ENCODE measurements around the gene HMGCLL1.

Gene HMGCLL1

DNA sequence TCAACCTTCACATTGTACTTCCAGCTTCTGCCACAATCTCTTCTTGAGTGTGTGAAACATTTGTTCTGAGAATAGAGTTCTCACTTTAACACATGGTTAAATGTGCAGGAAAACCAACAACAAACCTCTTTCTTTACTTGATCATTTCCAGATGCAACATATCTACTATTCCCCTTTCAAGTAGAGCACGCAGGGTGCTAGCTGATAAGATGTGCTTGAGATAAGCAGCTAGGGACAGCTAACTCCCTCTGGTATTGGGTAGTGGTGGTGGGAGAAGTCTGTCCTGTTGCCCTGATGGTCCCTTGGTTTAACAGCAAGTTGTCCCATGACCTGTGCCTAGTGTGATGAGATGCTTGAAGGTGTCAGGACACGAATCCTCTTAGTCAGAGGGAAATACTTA is 15.4 kb upstream of the HMGCLL1 start:
- Histone ChIP-seq H4K20me1 (ENCODE audit: insufficient read depth, low read length, poor library complexity, severe bottlenecking) (no peaks in the 10 kb centered on the region), H3K4me2 (ENCODE audit: low read depth, low read length, poor library complexity, severe bottlenecking) (no peak overlapping the region), H3K9me3 (ENCODE audit: insufficient read depth, low read depth, low read length) (no peaks in the 10 kb centered on the region), H3K9ac (ENCODE audit: low read depth, low read length, poor library complexity, severe bottlenecking) (no peak overlapping the region), H3K9me2 (replicated peaks; ENCODE audit: low read depth, low read length) (no peaks in the 10 kb centered on the region), H3K36me3 (ENCODE audit: insufficient read depth, low read length) (no peaks in the 10 kb centered on the region), H3K4me1 (ENCODE audit: insufficient read depth, low read length, poor library complexity, severe bottlenecking) (no peaks in the 10 kb centered on the region), H2AFZ (ENCODE audit: low read length) (no peak overlapping the region), H3K4me3 (ENCODE audit: low read length, poor library complexity, severe bottlenecking) (no peak overlapping the region), H3K79me2 (ENCODE audit: insufficient read depth, low read length) (no peaks in the 10 kb centered on the region), H3K27me3 (ENCODE audit: insufficient read depth, low read length, poor library complexity, severe bottlenecking) (no peaks in the 10 kb centered on the region), H3F3A (ENCODE audit: low read depth) (no peaks in the 10 kb centered on the region)
- TF ChIP-seq EZH2phosphoT487 (IDR thresholded peaks at IDR 0.05; ENCODE audit: borderline replicate concordance): no peak
- TF ChIP-seq, protein P1, sequence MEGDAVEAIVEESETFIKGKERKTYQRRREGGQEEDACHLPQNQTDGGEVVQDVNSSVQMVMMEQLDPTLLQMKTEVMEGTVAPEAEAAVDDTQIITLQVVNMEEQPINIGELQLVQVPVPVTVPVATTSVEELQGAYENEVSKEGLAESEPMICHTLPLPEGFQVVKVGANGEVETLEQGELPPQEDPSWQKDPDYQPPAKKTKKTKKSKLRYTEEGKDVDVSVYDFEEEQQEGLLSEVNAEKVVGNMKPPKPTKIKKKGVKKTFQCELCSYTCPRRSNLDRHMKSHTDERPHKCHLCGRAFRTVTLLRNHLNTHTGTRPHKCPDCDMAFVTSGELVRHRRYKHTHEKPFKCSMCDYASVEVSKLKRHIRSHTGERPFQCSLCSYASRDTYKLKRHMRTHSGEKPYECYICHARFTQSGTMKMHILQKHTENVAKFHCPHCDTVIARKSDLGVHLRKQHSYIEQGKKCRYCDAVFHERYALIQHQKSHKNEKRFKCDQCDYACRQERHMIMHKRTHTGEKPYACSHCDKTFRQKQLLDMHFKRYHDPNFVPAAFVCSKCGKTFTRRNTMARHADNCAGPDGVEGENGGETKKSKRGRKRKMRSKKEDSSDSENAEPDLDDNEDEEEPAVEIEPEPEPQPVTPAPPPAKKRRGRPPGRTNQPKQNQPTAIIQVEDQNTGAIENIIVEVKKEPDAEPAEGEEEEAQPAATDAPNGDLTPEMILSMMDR (conservative IDR thresholded peaks at IDR 0.05; ENCODE audit: low read length): no peak

DNA sequence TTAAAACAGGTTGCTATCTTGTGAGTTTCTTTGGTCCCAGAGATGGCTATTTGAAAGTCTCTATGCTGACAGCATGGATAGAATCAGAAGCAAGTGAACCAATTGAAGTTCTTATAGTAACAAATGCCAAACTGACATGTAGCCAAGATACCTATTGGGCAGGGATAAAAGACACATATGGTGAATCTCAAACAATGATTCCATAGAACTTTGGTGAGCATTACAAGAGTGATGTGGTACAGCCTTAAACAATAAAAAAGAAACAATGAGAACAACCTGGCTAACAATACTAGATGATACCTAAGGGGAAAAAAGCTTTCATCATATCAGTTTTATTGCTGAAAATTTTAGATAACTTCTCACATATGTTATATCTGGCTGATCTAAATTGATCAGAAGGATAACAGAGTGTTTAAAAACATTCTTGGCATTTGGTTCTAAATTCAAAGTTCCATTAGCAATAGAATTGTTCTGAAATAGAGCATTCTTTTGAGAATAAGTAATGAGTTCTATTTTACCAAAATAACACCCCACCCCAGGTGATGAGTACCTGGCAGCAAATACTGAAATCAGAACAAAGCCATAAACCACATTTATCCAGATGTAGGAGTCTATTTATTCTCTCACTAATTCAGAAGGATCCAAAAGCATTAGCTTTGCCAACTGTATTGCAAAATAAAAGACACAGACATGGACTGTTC is 5.8 kb upstream of the HMGCLL1 start:
- no peak overlapping the region for H3K9ac ChIP-seq (ENCODE audit: low read depth, low read length, poor library complexity, severe bottlenecking)

DNA sequence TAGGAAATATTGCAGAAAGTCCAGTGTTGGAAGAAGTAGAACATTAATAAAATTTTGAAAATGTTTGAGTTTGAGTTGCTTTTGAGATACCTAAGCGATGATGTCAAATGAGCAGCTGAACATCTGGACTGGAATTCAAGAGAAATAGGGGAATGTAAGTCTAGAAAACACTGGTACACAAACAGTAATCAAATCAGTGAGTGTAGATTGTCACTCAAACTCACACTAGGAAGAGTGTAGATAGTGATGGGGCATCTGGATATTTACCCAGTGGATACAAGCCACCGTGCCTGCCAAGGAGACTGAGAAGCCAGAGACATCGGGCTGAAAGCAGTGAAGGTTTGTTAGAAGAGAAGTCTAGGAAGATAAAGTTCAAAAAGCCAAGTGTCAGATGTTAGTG is 2.2 kb downstream of the HMGCLL1 start:
- Histone ChIP-seq H3K4me3 (ENCODE audit: low read length, poor library complexity, severe bottlenecking) (no peak overlapping the region), H3K9me3 (ENCODE audit: insufficient read depth, low read depth, low read length) (no peaks in the 10 kb centered on the region), H3K4me2 (ENCODE audit: low read depth, low read length, poor library complexity, severe bottlenecking) (no peak overlapping the region), H2AFZ (ENCODE audit: low read length) (no peak overlapping the region), H3K9ac (ENCODE audit: low read depth, low read length, poor library complexity, severe bottlenecking) (no peak overlapping the region), H3K4me1 (ENCODE audit: insufficient read depth, low read length, poor library complexity, severe bottlenecking) (no peaks in the 10 kb centered on the region), H3K27me3 (ENCODE audit: insufficient read depth, low read length, poor library complexity, severe bottlenecking) (no peaks in the 10 kb centered on the region), H3K9me2 (replicated peaks; ENCODE audit: low read depth, low read length) (no peaks in the 10 kb centered on the region), H3K36me3 (ENCODE audit: insufficient read depth, low read length) (no peaks in the 10 kb centered on the region), H4K20me1 (ENCODE audit: insufficient read depth, low read length, poor library complexity, severe bottlenecking) (no peaks in the 10 kb centered on the region), H3K79me2 (ENCODE audit: insufficient read depth, low read length) (no peaks in the 10 kb centered on the region), H3F3A (ENCODE audit: low read depth) (no peaks in the 10 kb centered on the region)
- TF ChIP-seq, protein P1 (conservative IDR thresholded peaks at IDR 0.05; ENCODE audit: low read length): no peak
- no peak for TF ChIP-seq EZH2phosphoT487 (IDR thresholded peaks at IDR 0.05; ENCODE audit: borderline replicate concordance)

More for the DNA sequence above, 5.8 kb upstream of the HMGCLL1 start:
- no peaks in the 10 kb centered on the region for H3F3A ChIP-seq (ENCODE audit: low read depth)
- H3K9me3 ChIP-seq (ENCODE audit: insufficient read depth, low read depth, low read length): no peaks in the 10 kb centered on the region
- no peaks in the 10 kb centered on the region for H3K4me1 ChIP-seq (ENCODE audit: insufficient read depth, low read length, poor library complexity, severe bottlenecking)
- no peaks in the 10 kb centered on the region for H4K20me1 ChIP-seq (ENCODE audit: insufficient read depth, low read length, poor library complexity, severe bottlenecking)
- H3K4me3 ChIP-seq (ENCODE audit: low read length, poor library complexity, severe bottlenecking): no peak overlapping the region
- no peak overlapping the region for H2AFZ ChIP-seq (ENCODE audit: low read length)
- H3K36me3 ChIP-seq (ENCODE audit: insufficient read depth, low read length): no peaks in the 10 kb centered on the region
- no peaks in the 10 kb centered on the region for H3K27me3 ChIP-seq (ENCODE audit: insufficient read depth, low read length, poor library complexity, severe bottlenecking)
- H3K79me2 ChIP-seq (ENCODE audit: insufficient read depth, low read length): no peaks in the 10 kb centered on the region
- no peak overlapping the region for H3K4me2 ChIP-seq (ENCODE audit: low read depth, low read length, poor library complexity, severe bottlenecking)
- no peaks in the 10 kb centered on the region for H3K9me2 ChIP-seq (replicated peaks; ENCODE audit: low read depth, low read length)
- TF ChIP-seq, protein P1 (conservative IDR thresholded peaks at IDR 0.05; ENCODE audit: low read length): no peak
- no peak for TF ChIP-seq EZH2phosphoT487 (IDR thresholded peaks at IDR 0.05; ENCODE audit: borderline replicate concordance)

Measured in Loucy (cell line).